GM21381 (cell line): ENCODE data around the gene SHKBP1.
A peak's percentile ranks its signal among the peaks of the same experiment; 100 is the strongest.
"Not testable (repeated sequence)": the region's sequence is repeated elsewhere in the genome, so short reads cannot be mapped to it uniquely, and the experiment has no call there.

Source experiments
- ATAC-seq: cut with Tn5 transposase; IDR thresholded peaks from one replicate; pipeline ENCODE4 v1.9.1; 2021; ENCODE audit warnings: mild to moderate bottlenecking, moderate library complexity; ENCODE audit not compliant: unreplicated experiment

Gene SHKBP1

DNA sequence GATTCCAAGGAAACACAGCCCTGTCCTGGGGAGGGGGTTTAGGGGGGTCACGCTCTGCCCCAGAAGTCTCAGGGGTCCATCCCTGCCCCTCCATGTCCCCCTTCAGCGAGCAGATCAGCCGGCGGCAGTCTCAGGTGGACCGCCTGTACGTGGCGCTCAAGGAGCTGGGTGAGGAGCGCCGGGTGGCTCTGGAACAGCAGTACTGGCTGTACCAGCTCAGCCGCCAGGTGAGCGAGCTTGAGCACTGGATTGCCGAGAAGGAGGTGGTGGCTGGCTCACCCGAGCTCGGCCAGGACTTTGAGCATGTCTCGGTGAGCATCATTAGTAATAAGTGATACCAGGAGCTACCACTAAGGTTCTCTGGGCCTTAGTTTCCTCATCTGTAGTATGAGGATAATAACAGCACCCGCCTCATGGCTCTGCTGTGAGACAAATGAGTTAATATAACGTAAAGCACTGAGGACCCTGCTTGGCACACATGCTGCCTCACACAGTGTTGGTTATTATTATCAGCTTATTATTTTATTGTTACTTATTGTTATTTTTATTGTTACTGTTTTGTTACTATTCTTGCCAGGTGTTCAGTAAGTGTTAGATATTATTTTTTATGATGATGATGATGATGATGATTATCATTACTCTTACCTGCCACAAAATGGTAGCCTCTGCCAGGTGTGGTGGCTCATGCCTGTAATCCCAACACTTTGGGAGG is 20.5 kb upstream of the SHKBP1 start:
- ATAC-seq, result no peak

DNA sequence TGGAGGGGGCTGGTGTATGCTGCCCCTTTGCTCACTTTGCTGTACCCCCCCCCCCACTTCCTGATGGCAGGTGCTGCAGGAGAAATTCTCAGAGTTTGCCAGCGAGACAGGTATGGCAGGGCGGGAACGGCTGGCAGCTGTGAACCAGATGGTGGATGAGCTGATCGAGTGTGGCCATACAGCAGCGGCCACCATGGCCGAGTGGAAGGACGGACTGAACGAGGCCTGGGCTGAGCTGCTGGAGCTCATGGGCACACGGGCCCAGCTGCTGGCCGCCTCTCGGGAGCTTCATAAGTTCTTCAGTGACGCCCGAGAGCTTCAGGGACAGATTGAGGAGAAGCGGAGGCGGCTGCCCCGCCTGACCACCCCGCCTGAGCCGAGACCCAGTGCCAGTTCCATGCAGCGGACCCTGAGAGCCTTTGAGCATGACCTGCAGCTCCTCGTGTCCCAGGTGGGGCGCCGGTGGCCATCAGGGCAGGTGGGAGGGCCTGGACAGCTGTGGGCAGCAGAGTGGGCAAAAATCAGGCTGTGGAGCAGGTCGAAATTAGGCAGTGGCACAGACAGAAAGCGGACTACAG is 19.6 kb upstream of the SHKBP1 start:
- ATAC-seq, result no peak

DNA sequence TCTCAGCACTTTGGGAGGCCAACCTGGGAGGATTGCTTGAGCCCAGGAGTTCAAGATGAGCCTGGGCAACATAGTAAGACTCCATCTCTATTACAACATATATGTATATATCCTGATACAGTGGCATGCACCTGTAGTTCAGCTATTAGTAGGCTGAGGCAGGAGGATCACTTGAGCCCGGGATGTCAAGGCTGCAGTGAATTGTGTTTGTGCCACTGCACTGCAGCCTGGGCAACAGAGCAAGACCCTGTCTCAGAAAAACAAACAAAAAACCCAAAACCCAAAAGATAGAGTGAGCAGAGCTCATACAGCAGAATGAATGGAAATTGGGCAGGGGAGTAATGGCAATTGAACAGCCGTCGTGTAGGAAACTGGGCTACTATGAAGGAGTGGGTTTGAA is 17.3 kb upstream of the SHKBP1 start:
- ATAC-seq, result no peak

DNA sequence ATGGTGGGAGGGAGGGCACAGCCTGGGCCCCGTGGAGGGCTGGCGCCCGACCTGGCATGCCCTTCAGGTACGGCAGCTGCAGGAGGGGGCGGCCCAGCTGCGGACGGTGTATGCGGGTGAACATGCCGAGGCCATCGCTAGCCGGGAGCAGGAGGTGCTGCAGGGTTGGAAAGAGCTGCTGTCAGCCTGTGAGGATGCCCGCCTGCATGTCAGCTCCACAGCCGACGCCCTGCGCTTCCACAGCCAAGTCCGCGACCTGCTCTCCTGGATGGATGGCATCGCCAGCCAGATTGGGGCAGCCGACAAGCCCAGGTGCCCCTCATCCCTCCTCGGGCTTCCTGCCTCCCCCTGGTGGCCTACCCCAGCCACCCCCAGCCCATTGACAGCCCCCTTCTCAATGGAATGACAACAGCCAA is 16.6 kb upstream of the SHKBP1 start:
- ATAC-seq, result no peak

DNA sequence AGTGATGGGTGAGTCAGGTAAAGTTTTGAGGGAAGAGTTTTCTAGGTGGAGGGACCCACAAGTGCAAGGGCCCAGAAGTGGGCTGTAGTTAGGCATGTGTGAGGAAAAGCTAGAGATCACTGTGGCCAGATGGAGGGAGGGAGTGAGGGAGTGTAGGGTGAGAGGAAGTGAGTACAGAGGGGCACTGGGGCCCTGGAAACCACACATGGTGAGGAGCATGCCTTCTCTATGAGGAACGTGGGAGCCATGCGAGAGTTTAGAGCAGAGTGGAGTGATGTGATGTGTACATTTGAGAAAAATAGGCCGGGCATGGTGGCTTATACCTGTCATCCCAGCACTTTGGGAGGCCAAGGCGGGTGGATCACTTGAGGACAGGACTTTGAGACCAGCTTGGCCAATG is 14.7 kb upstream of the SHKBP1 start:
- no peak for ATAC-seq

DNA sequence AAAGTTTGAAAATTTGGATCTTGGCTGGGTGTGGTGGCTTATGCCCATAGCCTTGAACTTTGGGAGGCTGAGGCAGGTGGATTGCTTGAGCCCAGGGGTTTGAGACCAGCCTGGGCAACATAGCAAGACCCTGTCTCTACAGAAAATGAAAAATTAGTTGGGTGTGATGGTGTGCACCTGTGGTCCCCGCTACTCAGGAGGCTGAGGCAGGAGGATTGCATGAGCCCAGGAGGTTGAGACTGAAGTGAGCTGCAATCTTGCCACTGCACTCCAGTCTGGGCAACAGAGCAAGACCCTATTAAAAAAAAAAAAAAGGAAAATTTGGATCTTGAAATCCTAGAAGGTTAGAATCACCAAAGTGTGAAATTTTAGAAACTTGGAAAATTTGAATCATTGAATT is 12.1 kb upstream of the SHKBP1 start:
- ATAC-seq, result not testable (repeated sequence)

DNA sequence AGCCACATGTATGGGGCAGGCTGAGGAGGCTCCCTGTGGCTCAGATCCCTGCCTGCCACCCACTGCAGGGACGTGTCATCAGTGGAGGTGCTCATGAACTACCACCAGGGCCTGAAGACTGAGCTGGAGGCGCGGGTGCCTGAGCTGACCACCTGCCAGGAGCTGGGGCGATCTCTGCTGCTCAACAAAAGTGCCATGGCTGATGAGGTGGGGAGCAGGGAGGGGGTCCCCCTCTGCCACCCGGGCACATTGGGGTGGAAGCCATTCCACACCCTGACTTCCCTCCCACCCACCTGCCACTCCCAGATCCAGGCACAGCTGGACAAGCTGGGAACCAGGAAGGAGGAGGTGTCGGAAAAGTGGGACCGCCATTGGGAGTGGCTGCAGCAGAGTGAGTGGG is 11.3 kb upstream of the SHKBP1 start:
- no peak for ATAC-seq

DNA sequence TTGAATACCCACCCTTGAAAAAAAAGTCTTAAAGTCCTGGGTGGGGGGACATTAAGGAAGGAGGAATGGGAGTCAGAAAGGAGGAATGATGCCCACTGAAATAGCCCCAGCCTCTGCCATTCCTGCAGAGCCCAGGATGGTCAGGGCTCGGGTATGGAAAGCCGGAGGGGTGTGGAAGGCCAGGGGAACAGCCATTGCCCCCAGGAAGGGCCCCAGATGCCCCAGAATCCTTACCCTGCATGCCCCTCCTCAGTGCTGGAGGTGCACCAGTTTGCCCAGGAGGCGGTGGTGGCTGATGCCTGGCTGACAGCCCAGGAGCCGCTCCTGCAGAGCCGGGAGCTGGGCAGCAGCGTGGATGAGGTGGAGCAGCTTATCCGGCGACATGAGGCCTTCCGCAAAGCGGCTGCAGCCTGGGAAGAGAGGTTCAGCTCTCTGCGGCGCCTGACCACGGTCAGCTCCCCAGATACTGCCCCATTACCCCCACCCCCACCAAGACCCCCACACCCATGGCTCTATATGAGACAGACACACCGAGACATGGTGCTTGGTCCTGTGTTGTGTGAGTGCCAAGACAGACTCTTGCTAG is 10.7 kb upstream of the SHKBP1 start:
- ATAC-seq, result no peak

DNA sequence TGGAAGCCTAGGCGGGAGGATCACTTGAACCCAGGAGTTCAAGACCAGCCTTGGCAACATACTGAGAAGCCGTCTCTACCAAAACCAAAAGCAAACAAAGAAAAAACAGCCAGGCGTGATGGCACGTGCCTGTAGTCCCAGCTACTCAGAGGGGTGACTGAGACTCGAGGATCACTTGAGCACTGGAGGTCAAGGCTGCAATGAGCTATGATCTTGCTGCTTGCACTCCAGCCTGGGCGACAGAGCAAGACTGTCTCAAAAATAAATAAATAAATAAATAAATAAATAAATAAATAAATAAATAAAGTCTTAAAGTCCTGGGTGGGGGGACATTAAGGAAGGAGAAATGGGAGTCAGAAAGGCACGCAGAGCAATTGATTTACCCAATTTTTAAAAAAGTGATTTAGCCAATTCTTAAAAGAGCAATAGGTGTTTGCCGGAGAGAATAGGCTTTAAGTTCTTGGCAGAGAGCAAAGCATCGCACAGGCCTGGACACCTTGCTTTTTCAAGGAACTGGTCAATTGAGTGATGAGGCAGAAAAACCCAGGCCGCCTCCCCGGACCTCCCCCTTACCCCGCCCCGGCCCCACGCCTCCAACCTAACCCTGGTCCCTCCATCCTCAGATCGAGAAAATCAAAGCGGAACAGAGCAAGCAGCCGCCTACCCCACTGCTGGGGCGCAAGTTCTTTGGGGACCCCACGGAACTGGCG is 9.5 kb upstream of the SHKBP1 start:
- no peak for ATAC-seq

DNA sequence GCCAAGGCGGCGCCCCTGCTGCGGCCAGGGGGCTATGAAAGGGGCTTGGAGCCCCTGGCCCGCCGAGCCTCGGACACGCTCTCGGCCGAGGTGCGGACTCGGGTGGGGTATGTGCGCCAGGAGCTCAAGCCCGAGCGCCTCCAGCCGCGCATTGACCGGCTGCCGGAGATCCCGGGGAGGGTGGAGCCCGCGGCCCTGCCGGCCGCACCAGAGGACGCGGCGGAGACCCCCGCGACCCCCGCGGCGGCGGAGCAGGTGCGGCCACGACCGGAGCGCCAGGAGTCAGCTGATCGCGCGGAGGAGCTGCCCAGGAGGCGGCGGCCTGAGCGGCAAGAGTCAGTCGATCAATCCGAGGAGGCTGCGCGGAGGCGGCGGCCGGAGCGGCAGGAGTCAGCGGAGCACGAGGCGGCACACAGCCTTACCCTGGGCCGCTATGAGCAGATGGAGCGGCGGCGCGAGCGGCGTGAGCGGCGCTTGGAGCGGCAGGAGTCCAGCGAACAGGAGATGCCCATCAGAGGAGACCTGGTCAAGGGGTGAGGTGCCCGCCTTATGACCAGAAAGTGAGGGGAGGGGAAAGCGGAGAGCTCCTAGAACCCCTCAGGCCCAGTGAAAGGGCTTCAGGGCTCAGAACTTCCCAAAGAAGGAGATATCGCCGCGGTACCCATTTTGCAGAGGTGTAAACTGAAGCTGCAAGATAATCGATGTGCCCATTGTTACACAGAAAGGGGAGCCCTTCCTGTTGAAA is 8.8 kb upstream of the SHKBP1 start:
- ATAC-seq, result no peak

DNA sequence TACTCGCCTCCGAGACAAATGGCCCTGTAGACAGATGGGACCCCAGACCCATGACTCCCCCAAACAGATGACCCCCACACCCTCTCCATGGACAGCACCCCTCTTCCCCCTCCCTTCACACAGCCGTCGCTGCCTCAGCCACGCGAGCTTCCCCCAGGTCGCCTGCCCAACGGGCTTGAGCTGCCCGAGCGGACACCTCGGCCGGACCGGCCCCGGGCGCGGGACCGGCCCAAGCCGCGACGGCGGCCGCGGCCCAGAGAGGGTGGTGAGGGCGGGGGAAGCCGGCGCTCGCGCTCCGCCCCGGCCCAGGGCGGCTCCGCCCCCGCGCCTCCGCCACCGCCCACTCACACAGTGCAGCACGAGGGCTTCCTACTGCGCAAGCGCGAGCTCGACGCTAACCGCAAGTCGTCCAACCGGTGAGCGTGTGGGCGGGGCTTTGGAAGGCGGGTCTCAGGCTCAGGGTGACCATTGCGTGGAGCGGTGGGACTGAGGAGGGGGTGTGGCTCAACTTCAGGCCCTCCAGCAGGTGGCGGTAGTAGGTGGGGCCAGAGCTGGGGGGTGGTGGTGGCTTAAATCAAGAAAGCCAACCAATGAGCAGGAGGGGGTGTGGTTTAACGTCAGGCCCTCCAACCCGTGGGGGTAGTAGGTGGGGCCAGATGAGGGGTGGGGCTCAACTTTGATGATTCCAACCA is 6.2 kb upstream of the SHKBP1 start:
- peak; percentile 83 for ATAC-seq

DNA sequence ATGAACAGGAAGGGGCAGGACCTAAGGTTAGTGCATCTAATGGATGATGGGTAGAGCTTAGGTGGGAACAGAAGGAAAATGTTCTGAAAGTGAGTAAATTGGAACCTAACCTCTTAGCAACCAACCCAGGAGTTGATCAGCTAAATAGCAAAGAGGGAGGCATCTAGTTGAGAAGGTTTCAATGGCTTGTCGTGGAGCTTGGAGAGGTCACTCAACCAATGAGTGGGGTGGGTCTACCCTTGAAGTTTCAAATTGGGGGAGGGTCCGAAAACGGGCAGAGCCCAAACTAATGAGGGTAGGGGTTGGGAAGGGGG is 5.7 kb upstream of the SHKBP1 start:
- ATAC-seq, result no peak

DNA sequence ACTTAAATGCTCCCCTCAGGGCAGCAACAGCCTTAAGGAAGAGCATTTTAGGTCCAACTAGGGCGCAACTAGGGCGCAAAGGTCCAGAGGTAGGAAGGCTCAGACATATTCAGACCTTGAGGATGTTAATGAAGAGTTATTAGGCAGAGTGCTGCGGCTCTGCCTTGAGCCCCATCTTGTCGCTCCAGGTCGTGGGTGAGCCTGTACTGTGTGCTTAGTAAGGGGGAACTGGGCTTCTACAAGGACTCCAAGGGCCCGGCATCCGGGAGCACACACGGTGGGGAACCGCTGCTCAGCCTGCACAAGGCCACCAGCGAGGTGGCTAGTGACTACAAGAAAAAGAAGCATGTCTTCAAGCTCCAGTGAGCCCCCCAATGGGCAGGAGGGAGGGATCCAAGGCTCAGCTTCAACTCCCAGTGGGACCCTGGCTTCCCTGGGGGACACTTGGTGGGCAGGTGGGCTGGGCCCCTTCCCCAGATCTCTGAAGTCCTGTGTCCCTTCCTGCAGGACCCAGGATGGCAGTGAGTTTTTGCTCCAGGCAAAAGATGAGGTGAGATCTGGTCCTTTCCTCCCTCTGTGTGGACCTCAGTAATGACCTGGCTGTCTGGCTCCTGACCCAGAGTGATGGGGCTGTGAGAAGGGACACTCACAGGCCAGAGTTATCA is 4.7 kb upstream of the SHKBP1 start:
- no peak for ATAC-seq

DNA sequence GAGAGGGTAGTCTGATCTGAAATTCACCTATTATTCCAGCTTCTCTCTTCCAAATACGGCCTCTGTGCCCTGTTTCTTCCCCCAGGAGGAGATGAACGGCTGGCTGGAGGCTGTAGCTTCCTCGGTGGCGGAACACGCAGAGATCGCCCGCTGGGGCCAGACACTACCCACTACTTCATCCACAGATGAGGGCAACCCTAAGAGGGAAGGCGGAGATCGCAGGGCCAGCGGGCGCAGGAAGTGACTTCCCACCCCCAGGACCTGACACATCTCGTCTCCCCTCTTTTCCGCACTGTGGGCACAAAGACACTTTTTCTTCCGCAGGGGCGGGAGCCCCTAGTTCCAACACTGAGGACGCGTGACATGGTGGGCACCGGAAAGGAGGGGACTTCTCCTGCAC is 1.3 kb upstream of the SHKBP1 start:
- no peak for ATAC-seq

DNA sequence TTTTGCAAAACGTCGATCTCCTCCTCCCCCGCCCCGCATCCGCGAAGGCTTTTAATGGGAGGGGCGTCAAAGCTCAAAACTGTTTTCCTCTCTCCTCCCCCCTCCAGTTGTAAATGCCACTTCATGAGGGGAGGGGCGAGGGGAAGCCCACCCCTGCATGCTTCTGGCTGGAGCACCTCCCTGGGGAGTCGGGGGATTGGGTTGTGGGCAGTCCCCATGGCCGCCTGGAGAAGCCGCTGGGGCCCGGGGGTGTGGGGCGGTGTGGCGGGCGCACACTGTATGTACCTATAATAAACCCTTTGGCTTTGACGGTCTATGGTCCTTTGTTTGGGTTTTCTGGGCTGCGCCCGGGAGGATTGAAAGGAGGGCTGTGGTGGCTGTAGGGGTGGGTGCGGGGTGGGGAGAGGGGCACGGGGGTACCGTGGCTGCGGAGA is 505 bp upstream of the SHKBP1 start:
- ATAC-seq, result peak; percentile 4

DNA sequence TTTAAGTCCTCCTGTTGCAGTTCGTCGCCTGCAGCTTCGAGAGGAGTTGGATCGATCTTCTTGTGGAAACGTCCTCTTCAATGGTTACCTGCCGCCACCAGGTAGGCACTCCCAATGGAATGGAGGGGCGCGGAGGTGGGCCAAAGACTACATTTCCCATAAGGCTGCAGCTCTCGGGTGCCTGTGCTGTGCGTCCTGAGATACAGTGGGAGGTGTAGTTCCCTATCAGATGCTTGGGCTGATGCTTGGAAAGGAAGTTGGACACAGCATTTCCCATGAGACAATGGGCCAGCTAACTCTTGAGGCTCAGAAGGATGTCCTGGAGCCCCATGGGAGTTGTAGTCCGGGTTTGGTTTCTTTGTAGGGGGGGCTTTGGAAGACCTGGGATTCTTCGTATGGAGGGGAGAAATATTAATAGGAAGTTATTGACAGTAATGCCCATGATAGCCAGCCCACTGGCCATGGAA is 1.8 kb downstream of the SHKBP1 start:
- no peak for ATAC-seq

DNA sequence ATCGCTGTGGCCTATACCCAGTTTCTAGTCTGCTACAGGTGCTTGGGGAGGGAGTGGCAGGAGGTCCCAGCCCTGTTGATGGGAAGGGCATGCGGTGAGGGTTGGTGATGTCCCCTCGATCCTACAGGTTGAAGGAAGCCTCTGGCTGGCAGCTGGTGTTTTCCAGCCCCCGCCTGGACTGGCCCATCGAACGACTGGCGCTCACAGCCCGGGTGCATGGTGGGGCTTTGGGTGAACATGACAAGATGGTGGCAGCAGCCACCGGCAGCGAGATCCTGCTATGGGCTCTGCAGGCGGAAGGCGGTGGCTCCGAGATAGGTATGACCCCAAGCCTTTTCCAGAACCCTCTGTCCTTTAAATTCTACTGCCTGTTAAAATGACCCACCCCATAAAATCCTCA is 3.9 kb downstream of the SHKBP1 start:
- ATAC-seq, result no peak

DNA sequence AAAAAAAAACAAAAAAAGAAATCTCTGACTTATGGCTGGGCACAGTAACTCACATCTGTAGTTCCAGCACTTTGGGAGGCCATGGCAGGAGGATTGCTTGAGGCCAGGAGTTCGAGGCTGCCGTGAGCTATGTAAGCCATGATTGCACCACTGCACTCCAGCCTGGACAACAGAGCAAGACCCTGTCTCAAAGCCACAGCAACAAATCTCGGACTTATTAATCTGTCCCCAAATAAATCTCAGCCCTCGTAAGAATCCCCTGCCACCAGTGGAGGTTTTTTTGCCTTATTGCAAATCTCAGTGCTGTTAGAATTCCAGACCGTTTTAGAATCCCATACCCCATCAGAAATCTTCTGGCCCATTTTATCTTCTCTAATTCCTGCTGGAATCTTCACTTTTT is 4.9 kb downstream of the SHKBP1 start:
- ATAC-seq, result no peak

DNA sequence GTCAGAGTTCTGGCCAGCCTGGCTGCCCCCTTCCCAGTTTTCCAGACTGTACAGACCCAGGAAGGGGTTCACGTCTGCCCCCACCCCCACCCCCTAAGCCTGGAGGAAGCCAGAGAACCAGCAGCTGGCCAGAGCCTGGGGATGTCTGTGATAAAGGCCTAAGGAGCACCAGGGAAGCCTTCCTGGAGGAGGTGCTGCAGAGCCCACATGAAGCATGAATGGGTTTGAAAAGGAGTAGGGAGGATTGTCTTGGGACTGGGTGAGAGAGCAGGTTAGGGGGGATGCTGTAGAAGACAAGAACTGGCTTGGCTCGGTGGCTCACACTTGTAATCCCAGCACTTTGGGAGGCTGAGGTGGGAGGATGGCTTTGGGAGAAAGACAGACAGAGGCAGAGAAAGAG is 5.8 kb downstream of the SHKBP1 start:
- ATAC-seq, result no peak

DNA sequence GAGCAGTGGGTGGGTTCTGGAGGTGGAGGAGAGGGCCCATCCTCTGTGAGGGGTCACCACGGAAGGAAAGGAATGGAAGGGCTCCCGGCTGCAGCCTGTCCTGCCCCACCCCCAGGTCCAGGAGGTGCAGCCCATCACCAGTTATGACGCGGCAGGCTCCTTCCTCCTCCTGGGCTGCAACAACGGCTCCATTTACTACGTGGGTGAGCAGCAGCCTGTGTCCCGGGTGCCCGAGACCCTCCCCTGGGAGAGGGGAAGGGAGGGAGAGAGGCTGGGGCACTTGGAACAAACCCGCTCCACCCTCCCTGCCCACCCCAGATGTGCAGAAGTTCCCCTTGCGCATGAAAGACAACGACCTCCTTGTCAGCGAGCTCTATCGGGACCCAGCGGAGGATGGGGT is 6.6 kb downstream of the SHKBP1 start:
- no peak for ATAC-seq
